Endothelial cell of umbilical vein (primary cell): ENCODE results near the gene KCNH2.

Source experiments
- CTCF ChIP-seq, 2 donors: IDR thresholded peaks; 1 replicate in 1 of 2; 2 replicates in 1 of 2; pipeline ENCODE4 v1.5.1; 2011; ENCODE audit warnings: low read length in 2 of 2, mild to moderate bottlenecking in 2 of 2, moderate library complexity in 2 of 2, control low read depth in 1 of 2, inconsistent platforms in 1 of 2, low read depth in 1 of 2; ENCODE audit not compliant: insufficient read depth in 1 of 2; ENCODE audit errors: extremely low read depth in 1 of 2
- EZH2 ChIP-seq: IDR thresholded peaks from 2 replicates; pipeline ENCODE4 v1.6.1; 2012; ENCODE audit warnings: borderline replicate concordance, low read depth, mild to moderate bottlenecking, moderate library complexity, low read length, inconsistent platforms; ENCODE audit not compliant: severe bottlenecking
- MAX ChIP-seq: IDR thresholded peaks from 2 replicates; pipeline ENCODE4 v1.6.1; 2011; ENCODE audit not compliant: insufficient read depth, insufficient read length
- POLR2A ChIP-seq: IDR thresholded peaks from 2 replicates; pipeline ENCODE4 v1.6.1; 2012; ENCODE audit warnings: low read depth, mild to moderate bottlenecking, control low read depth, low read length
- POLR2AphosphoS5 ChIP-seq: IDR thresholded peaks from 2 replicates; pipeline ENCODE4 v1.6.1; 2012; ENCODE audit warnings: low read depth, mild to moderate bottlenecking, control low read depth, low read length, moderate library complexity; ENCODE audit not compliant: insufficient read depth

- TF ChIP-seq CTCF (IDR thresholded peaks at IDR 0.05; ENCODE audit: extremely low read depth in 1 of 2, insufficient read depth in 1 of 2, low read depth in 1 of 2, low read length in 2 of 2): no peak
- TF ChIP-seq POLR2AphosphoS5: no peak
- no peak for TF ChIP-seq POLR2A
- no peak for TF ChIP-seq EZH2
- no peak for TF ChIP-seq MAX
These were observed 11.3 kb upstream of the KCNH2 start for GRCh38 chr7:150989456-150989855.
